ENCODE data around the gene DIP2C. TPM values are rescaled to one million over a fixed set of nuclear protein-coding genes. Genes with fewer than 3 reads are reported as not detected.

The DIP2C gene
- total RNA-seq, 1 donor from 2014 or later, result 10.1 TPM

- Histone ChIP-seq H3K4me2 (peak overlapping the region; percentile 90), H3K27ac (no peak overlapping the region), H3K4me1 (peaks cover 7% of the 10 kb centered on the region), H4K20me1 (ENCODE audit: low read depth) (peaks cover 29% of the 10 kb centered on the region), H3F3A (ENCODE audit: low read depth) (peaks cover 12% of the 10 kb centered on the region), H3K9me3 (ENCODE audit: low read depth) (no peaks in the 10 kb centered on the region), H2AFZ (replicated peaks) (peak overlapping the region; percentile 93), H3K4me3 (peak overlapping the region; percentile 55), H3K9ac (no peak overlapping the region), H3K36me3 (no peaks in the 10 kb centered on the region), H3K27me3 (peaks cover 22% of the 10 kb centered on the region), H3K79me2 (ENCODE audit: low read depth) (peaks cover 35% of the 10 kb centered on the region)
- H3K9me3 Mint-ChIP-seq, result no peaks in the 10 kb centered on the region
- peak overlapping the region; percentile 74 for H3K27ac Mint-ChIP-seq
- H3K4me3 Mint-ChIP-seq, result peak overlapping the region; percentile 88
- H3K27me3 Mint-ChIP-seq (ENCODE audit: insufficient read depth, low read depth), result peaks cover 16% of the 10 kb centered on the region
- peaks cover 35% of the 10 kb centered on the region for H3K4me1 Mint-ChIP-seq
- peaks cover 16% of the 10 kb centered on the region for H3K36me3 Mint-ChIP-seq
- TF ChIP-seq CTCF (IDR thresholded peaks at IDR 0.05) (no peak), EZH2phosphoT487 (IDR thresholded peaks at IDR 0.05) (no peak), EZH2 (IDR thresholded peaks at IDR 0.05) (no peak)
- no peak for DNase-seq (ENCODE audit: low spot score)
Observed at GRCh38 chr10:690372-691161, 1.1 kb upstream of the DIP2C start.

- H3K27ac ChIP-seq, result no peak overlapping the region
- H3K4me1 ChIP-seq, result peaks cover 7% of the 10 kb centered on the region
- no peaks in the 10 kb centered on the region for H3K36me3 ChIP-seq
- peaks cover 22% of the 10 kb centered on the region for H3K27me3 ChIP-seq
- peaks cover 35% of the 10 kb centered on the region for H4K20me1 ChIP-seq (ENCODE audit: low read depth)
- TF ChIP-seq CTCF (IDR thresholded peaks at IDR 0.05) (no peak), EZH2 (IDR thresholded peaks at IDR 0.05) (no peak), EZH2phosphoT487 (IDR thresholded peaks at IDR 0.05) (no peak)
- H3K9me3 Mint-ChIP-seq, result peaks cover 4% of the 10 kb centered on the region
- peak overlapping the region; percentile 99 for H3K4me2 ChIP-seq
- H3K27me3 Mint-ChIP-seq (ENCODE audit: insufficient read depth, low read depth), result peaks cover 16% of the 10 kb centered on the region
- H3K4me1 Mint-ChIP-seq, result peaks cover 38% of the 10 kb centered on the region
- no peak for DNase-seq (ENCODE audit: low spot score)
- peak overlapping the region; percentile 87 for H3K9ac ChIP-seq
- H2AFZ ChIP-seq (replicated peaks), result peak overlapping the region; percentile 66
- peaks cover 20% of the 10 kb centered on the region for H3K36me3 Mint-ChIP-seq
- no peak overlapping the region for H3K27ac Mint-ChIP-seq
- H3K79me2 ChIP-seq (ENCODE audit: low read depth), result peaks cover 50% of the 10 kb centered on the region
- H3F3A ChIP-seq (ENCODE audit: low read depth), result peaks cover 12% of the 10 kb centered on the region
- H3K4me3 ChIP-seq, result peak overlapping the region; percentile 93
- H3K4me3 Mint-ChIP-seq, result peak overlapping the region; percentile 96
- H3K9me3 ChIP-seq (ENCODE audit: low read depth), result no peaks in the 10 kb centered on the region
Observed at GRCh38 chr10:689121-689451, 382 bp downstream of the DIP2C start.

- Mint-ChIP-seq H3K27me3 (ENCODE audit: insufficient read depth, low read depth) (peaks cover 16% of the 10 kb centered on the region), H3K27ac (no peak overlapping the region), H3K4me3 (peak overlapping the region; percentile 96), H3K4me1 (peaks cover 32% of the 10 kb centered on the region), H3K36me3 (peaks cover 20% of the 10 kb centered on the region), H3K9me3 (peaks cover 8% of the 10 kb centered on the region)
- Histone ChIP-seq H3K4me3 (peak overlapping the region; percentile 93), H3K36me3 (no peaks in the 10 kb centered on the region), H4K20me1 (ENCODE audit: low read depth) (peaks cover 41% of the 10 kb centered on the region), H3K79me2 (ENCODE audit: low read depth) (peaks cover 56% of the 10 kb centered on the region), H3K4me1 (peaks cover 7% of the 10 kb centered on the region), H3K9ac (peak overlapping the region; percentile 87), H3F3A (ENCODE audit: low read depth) (peaks cover 12% of the 10 kb centered on the region), H2AFZ (replicated peaks) (peak overlapping the region; percentile 66), H3K4me2 (peak overlapping the region; percentile 99), H3K9me3 (ENCODE audit: low read depth) (no peaks in the 10 kb centered on the region), H3K27me3 (peaks cover 22% of the 10 kb centered on the region), H3K27ac (no peak overlapping the region)
- peak; percentile 76 for DNase-seq (ENCODE audit: low spot score)
- TF ChIP-seq EZH2 (IDR thresholded peaks at IDR 0.05) (no peak), EZH2phosphoT487 (IDR thresholded peaks at IDR 0.05) (no peak), CTCF (IDR thresholded peaks at IDR 0.05) (no peak)
Observed at GRCh38 chr10:688312-689120, 952 bp downstream of the DIP2C start.

Data from neural progenitor cell (in vitro differentiated cells).